ENCODE measurements around the gene NADK.
A peak's percentile ranks its signal among the peaks of the same experiment; 100 is the strongest.
"Not testable (repeated sequence)": the region's sequence is repeated elsewhere in the genome, so short reads cannot be mapped to it uniquely, and the experiment has no call there.

Gene NADK

DNA sequence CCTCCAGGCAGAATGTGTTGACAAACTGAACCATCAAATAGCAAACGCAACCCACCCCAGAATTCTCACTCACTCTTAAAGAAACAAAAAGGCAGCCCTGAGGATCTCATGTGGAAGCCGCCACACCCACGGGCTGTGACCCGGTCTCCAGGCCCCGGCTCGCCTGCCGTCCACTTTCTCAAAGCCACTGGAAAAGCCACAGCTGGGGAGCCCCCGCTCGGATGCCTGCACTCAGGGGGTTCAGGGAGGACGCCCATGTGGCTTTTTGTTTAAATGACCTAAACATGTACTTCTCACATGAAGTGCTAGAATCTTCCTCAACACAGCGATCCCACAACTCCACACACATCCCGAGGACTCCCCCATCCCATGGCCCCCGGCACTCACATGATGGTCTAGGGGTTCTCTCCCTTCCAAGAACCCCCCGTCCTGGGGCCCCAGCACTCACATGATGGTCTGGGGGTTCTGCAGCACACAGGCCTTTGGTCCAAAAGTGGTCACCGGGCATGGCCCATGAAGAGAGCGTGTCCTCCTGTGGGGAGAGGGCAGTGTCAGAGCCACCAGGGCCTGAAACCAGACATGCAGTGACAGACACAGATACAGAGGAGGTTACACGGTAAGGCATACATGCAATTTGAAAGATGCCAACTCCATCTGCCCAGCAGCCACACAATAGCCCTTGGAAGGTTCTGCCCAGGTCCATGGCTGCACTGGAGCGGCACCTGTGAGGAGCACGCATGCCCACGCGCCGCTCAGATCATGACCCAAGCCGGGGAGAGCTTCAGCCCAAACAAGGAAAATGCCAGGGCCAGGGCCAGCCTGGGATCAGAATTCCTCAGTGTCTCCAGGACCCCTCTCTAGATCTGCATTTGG, 16.5 kb downstream of the NADK start:
- DNase-seq, result no peak

DNA sequence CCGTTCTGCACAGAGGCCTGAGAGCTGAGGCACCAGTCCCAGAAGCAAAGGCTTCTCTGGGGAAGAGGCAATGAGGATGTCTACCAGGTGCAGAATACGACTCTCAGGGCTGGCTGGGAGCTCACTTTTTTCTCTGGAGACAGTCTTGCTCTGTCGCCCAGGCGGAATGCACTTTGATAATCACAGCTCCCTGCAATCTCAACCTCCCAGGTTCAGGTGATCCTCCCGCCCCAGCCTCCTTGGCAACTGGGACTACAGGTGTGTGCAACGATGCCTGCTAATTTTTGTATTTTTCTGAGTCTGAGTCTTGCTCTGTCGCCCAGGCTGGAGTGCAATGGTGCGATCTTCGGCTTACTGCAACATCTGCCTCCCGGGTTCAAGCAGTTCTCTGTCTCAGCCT, 17.6 kb downstream of the NADK start:
- DNase-seq, result no peak

DNA sequence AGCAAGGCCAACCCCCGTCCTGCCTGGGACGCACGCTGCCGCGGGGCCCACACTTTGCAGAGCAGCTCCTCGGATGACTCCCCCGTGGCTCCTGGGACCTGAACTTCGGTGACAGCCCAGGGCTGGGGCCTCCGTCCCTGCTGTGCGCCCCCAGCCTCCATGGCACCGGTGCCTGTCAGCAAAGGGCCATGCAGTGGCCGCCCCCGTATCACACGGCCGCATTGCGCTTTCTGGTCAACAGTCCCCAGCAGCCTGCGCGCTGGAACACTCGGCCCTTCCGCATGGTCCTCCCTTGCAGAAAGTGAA, 18.0 kb downstream of the NADK start:
- no peak for DNase-seq

DNA sequence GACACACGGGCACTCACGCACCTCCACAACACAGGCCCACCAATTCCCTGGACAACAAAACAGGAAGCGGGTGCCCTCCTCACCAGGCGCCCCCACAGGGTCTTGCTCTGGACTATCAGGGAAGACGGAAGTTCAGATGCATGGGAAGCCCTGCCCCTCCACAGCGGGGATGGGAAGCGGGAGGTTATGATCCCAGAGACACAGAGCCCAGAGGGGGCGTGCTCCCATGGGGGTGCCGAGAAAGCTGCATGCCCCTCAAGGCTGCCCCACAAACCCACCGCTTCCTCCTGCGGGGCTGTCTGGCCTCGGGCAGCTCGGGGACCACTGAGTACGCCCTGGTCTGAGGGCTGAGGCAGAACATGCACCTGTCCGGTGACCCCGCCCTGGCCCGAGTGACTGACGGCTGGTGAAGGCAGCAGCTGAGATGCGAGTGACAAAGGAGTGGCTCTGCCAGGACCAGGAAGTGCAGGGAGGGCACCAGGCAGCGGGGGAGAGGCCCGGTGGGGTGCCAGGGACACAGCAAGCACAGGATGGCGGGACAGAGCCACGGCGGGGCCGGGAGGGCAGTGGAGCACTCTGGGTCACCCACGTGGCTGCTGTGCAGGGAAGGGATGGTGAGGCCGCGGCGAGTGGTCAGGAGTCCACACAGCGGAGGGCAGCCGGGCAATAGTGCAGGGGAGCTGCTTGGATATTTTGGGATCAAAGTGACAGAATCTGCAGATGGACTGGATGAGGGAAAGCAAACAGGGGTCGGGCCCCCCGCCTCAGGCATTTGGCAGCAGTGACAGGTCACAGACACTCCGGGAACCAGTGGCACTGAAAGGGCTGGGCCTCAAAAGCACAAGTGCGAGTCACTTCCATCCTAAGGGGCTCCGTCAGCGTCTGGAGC, 18.6 kb downstream of the NADK start:
- peak; percentile 42 for DNase-seq

DNA sequence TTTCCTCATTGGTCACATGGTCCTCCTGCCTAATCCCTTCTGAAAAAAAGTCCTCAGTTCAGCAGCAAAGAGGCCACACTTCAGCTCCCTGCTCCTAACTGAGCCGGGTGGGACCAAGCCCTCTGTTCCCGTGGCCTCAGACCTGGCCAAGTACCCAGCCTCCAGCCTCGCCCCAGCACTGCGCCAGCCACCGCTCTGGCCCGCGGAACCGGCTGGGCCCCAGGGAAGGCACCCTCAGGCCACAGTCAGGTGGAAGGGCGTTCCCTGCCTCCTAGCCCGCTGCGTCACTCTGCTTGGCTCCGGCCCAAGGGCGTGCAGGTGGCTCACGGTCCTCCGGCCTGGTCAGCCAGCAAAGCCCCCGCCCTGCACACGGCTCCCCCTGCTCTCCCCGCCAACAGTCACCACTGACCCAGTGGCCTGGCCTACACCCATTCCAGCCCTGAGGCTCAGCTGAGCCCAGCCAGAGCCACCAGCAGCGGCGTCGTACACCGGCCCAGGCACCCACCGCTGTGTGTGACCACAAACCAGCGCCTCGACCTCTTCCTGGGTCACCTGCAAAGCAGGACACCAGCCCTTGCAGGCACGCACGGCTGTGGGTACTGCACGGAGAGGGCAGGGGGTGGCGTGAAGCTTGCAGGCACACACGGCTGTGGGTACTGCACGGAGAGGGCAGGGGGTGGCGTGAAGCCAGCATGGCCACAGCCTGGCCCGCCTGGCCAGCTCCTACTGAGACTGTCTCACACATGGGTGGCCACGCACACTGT, 19.4 kb downstream of the NADK start:
- peak; percentile 15 for DNase-seq

DNA sequence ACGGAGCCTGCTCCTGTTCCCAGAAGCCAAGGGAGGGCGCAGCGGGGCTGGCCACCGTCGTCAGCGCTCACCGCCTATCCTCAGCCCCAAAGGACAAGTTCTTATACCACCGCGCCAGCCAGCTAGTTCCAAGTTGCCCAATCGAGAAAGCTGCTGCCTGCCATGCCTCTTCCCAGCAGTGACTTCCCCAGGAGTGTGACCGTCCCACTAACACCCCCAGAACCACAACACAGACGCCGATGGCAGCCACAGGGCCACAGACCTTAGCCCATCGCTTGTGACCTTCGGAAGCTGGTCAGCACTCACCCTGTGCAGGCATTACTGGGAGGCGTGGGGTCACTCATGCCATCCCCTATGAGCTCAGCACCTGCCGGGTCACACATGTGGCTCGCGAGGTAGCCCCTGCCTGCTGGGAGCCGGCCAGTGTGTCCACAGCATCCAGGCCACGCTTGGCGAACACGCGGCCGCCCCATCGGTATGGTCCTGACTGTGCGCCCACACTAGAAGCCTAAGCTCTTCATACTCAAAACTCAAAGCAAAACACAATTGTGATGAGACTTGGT, 20.1 kb downstream of the NADK start:
- no peak for DNase-seq

DNA sequence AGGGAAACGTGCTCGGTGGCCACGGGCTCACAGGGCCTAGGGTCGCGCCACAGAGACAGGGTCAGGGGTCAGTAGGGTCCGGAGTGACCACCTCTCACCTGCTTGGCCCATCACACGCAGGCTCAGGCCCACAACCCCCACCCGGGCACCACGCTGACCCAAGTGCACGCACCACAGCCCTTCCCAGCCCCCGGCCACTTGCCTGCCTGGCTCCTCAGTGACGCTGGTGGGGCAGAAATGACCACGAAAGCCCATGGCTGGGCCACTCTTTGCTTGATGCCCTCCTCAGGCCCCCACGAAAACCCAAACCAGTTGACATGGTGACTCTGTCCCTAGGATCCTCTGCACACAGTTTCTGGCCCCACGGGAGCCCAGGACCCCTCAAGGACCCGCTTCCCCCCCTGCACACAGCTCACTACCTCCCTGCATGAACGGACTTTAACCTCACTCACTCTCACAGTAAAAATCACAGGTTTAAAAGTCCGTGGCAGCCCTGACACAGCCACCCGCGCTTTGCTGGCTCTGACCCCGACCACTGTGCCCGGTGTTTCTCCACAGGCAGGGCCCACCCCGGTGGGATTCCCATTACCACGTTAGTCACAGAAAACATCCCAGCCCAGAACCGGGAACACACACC, 20.7 kb downstream of the NADK start:
- no peak for DNase-seq

DNA sequence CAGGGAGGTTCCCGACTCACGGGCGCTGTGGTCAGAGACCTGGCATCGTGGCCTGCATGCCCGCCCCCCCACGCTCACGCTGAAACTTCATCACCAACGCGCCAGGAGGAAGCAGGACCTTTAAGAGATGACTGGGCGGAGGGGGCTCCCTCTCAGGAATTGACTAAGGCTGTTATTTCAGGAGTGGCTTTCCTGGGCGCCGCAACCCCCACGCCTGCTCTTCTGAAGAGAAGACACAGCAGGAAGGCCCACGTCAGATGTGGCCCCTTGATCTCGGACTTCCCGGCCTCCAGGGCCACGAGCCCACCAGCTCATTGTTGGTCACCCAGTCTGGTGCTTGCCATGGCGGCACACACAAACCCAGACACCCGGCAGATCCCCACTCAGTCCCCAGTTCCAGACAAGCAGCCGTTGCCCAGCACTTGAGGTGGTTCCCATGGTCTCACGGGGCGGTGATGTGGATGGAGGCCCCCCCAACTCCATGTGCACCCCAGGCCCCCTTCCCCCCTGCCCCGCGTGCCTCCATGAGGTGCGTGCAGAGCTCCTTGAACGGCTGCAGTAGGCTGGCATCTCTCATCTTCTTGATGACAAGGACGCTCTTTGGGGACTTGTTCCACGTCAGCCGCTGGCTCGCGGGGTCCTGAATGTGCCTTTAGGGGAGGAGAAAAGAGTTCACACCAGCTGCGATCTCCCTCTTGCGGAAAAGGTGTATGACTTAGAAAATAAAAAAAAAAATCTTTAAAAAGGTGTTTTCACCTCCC, 21.4 kb downstream of the NADK start:
- DNase-seq, result no peak

DNA sequence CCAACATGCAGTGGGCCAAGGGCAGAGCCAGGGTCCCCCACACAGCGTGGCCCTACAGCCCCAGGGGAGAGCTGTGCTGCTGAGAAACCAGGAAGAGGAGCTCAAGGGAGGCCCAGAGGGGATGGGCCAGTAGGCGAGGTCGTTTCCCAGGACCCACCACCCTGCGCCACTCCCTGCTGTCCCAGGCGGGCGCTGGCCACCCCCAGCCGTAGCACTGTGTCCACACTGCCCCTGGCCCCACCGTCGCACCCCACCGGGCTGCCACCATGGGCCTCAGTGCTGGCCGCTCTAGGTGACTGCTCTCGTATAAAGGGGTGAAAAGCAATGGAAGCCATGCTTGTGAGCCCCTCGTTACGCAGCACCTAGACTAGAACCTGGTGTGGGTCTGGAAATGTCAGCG, 22.4 kb downstream of the NADK start:
- DNase-seq, result peak; percentile 26

DNA sequence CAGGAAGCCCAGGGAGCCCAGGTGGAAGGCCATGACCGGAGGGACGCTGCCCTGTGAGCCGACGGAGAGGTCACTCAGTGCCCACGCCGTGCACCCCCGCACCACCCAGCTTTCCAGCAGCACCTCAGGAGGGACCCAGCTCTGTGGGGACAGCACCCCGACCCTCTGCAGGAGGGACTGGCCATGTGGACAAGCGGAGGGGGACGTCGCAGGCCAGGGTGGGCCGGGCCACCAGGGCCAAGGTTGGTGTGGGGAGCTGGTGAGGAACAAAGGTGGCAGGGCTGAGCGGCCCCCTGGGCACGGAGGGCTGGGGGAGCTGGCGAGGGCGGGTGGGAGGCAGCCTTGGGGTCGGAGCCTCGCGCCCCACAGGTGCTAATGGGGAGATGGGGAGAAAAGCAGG, 22.8 kb downstream of the NADK start:
- DNase-seq, result no peak

DNA sequence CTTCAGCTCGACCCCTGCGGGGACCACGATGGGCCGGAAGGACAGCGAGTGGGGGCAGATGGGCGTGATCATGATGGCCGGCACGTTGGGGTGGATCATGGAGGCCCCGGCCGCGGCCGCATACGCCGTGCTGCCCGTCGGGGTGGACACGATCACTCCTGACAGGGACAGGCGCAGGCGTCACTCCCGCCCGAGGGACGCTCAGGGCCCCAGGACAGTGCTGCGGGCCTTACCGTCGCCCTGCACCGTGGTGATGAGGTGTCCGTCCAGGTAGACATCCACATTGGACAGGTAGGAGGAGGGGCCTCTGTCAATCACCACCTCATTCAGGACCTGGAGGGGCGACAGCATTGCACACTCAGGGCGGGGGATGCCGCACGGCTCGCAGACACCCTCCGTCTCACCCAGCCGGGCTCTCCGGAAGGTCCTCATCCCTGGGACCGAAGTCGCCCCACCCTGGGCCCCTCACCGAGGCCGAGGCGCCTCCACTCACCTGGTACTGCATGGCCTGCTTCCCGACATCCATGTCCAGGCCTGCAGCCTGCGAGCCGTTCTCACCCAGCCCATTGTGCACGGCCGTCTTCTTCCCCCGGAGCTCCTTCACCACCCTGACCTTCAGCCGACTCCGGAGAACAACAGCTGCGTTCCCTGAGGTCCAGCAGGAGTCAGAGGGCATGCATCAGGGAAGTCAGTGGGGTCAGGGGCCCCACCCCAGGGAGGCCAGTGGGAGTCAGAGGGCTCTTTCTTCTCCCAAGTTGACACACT, 24.0 kb downstream of the NADK start:
- DNase-seq, result no peak

DNA sequence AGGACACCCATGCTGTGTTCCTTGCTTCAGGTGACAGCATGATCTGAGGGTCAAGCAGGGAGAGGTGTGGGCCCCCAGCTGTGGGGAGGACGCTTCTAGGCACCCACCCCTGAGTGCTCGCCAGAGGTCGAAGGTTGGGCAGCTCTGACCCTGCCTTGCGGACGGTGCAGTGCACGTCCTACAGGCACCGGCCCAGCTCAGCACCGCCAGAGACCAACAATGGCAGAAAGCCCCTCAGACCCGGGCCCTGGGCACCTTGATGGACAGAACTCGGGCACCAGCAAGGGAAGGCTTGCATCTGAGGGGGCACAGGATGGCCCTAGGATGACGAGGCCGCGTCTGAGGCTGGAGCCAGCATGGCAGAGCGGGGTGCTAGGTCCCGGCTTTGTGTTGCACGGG, 24.7 kb downstream of the NADK start:
- no peak for DNase-seq

DNA sequence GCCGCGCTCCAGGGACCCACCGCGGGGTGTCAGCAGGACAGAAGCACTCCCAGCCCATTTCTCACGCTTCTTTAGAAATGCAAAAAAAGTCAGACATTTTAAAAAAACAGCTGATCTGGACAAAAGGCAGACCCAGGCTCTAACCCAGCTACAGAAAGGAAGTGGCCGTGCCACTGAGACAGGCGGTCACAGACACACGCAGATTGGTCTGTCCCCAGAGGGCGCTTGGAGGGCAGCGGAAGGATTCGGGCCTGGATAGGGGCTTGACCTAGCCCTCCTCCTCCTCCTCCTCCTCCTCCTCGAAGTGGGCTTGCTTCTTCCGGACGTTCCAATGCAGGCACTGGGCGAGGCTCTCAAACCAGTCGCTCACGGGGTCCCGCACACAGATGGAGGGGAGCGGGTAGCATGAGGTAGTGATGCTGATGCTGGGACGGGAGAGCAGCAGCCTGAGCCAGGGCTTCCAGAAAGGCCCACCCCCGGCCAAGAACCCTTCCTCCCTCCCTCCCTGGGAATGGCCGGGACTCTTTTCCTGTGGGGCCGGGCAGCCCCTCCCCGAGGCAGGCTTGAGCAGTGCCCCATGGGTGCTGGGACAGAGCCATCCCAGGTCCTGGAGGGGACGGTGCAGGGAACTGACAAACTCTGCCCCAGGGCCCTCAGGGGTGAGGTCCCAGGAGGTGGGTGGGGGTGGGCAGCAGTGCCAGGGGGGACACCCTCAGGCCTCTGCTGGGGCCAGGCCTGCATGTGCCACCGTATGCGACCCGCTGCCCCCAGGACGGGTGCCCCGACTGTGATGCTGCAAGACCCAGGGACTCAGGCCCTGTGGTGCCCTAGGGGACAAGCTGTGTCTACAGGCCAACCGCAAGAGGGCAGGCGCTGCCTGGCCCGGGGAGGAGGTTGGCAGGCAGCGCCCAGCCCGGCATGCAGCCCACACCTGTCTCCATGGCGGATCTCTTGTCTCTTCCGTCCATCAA, 25.3 kb downstream of the NADK start:
- peak; percentile 26 for DNase-seq

DNA sequence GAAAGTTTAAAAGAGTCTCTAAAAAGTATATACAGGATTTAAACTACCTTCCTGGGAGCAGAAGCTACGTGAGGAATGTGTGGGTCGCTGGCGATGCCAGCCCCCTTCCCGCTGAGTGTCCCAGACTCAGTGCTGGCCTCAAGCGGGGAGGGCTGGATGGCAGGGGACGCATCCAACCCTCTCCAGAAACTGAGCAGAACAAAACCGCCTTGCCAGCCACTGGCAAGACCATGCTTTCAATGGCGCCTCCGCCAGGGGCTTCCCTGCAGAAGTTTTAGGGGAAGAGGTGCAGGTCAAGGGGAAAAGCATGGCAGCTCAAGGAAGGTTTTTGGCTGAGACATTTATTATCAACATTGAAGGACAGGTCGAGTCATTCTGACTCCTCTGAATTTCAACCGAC, 26.1 kb downstream of the NADK start:
- no peak for DNase-seq

DNA sequence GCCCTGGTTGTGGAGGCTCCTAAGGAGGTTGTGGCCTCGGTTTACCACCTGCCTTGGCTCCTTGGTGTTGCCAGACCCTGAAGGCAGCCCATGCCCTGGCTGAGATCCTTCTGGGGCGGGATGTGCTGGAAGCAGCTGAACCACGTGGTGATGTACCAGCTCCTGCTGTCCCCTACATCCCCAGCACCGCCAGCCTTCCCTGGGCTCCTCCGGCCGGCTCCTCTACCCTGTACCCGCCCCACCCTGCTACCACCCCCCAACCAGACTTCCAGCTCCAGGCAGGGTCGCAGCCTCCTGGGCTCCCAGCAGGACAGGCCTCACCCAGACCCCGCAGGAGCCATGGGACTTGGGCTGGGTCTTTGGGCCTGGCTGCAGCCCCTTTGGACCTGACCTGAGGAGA, 28.3 kb downstream of the NADK start:
- DNase-seq, result not testable (repeated sequence)

DNA sequence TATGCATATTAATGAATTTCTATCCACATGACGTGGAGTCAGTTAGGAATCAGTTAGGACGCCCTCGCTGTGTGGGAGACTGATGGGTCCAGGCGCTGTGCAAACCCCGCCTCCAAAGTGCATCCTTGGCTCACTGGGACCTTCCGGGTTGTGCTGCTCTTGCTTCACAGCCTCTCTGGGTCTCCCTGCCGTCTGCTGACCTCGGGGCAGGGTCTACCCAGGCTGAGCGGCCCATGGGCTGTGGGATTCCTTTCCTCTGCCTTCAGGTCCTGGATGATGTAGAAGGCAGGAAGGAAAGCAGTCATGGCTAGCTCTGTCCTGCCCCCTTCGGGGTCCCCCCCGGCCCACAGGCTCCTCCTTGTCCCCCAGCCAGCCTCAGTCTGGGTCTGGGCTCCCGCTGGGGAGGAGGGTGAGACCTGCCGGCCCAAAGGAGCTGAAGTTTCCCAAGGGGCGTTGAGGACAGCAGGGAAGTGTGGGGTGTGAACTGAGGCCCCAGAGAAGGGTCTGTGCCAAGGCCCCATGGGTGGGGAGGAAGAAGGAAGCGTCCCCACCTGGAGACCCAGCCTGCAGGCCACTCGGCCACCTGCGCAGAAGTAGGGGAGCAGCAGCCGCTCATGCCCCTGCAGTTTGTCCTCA, 29.5 kb downstream of the NADK start:
- peak; percentile 21 for DNase-seq

DNA sequence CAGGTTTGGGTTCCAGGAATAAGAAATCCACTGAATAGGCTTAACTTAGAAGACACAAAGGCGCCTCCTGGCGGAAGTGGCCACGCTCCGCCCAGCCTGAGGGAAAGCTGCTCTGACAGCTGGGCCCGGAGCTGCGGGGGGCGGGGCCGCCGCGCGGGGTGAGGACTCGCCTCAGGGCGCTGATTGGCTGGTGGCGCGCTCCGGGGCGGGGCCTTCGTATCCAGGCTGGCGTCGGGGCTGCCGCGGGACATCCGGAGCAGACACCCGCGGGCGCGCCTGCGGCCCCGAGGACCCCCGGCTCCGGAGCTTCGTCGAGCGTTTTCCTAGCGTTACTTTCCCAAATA, 31.7 kb downstream of the NADK start:
- DNase-seq, result not testable (repeated sequence)

DNA sequence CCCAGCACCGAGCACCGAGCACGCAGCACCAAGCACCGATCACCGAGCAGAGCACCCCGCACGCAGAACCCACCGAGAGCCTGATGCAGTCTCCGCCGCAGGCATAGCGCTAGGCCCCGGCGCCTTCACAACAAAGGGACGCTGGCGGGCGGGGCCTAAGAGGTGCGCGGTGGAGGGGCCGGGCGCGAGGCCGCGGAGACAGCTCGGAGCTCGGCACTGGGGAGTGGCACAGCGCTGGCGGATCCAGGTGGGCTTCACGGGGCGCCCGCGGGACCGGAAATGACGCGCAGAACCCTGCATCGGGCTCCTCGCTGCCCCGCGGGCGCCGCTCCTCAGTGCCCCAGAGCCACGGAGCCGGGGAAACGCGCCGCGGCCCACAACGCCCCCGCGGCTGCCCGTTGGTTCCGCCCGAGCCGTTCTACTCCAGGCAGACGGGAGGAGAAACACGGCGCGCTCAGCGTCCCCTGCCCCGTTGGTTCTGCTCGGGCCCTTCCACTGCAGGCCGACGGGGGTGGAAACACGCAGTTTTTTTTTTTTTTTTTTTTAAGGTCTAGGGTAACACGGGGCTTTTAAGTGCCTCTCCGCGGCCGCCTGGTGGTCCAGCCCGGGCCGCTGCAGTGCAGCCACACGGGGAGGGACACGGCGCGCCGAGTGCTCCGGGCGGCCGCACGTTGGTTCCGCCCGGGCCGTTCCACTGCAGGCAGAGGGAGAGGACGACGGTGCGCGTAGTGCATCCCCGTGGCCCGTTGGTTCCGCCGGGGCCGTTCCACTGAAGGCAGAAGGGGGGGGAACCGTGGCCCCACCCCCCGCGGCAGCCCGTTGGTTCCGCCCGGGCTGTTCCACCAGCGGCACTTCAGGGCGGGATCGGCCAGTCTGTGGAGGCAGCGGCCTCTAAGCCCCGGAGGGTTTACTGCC, 32.4 kb downstream of the NADK start:
- DNase-seq, result peak; percentile 88
